GM19438 (cell line): ENCODE measurements around the gene MBNL2.

ENCODE experiments used
- ATAC-seq: cut with Tn5 transposase; IDR thresholded peaks from one replicate; pipeline ENCODE4 v1.9.1; 2021; ENCODE audit warnings: low read depth; ENCODE audit not compliant: unreplicated experiment

MBNL2 gene

DNA sequence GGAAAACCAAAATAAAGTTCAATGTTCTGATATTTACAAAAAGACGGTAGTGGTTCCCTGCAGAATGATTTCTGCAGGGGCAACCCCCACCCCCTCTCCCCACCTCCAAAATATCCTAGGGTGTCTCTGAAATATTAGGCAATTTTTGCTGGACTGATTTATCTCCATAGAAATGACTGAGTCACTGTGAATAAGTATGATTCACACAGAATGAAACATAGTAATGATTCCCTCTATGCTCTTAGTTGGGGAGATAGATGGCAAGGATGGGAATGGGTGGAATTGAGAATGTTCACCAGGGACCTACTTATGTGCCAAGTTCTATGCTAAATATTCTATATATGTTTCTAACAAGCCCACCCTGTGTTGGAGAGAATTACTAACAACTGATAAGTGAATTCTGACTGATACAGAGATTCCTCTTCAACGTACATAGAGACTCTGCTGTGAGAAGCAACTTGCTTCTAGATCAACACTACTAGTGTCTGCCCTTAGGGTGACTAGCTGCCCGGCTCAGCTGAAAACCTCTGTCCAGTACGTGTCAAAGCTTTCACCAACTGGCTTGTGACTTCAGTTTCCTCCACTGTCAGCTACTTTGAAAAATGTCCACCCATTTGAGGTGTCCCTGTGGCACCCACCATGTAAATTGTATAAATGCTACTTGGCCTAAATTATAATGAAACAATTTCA is 173.5 kb downstream of the MBNL2 start:
- no peak for ATAC-seq

DNA sequence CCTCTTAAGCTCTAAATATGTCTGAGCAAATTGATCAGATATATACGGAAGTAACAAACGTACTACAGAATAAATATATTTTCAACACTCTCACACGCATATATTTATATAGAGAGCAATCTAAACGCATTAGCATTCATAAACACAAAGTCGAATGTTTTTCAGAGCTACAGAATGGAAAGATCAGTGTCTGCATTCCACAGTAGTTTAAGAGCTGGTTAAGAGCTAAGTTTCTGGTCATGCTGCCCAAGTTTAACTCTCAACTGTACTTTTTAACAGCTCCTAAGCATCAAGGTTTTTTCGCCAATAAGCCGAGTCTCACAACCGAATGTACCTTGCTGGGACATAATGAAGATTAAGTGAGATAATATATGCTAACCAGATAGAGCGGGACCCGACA is 175.1 kb downstream of the MBNL2 start:
- no peak for ATAC-seq

- no peak for ATAC-seq
Measured at GRCh38 chr13:97401421-97401820, 179.3 kb downstream of the MBNL2 start.

DNA sequence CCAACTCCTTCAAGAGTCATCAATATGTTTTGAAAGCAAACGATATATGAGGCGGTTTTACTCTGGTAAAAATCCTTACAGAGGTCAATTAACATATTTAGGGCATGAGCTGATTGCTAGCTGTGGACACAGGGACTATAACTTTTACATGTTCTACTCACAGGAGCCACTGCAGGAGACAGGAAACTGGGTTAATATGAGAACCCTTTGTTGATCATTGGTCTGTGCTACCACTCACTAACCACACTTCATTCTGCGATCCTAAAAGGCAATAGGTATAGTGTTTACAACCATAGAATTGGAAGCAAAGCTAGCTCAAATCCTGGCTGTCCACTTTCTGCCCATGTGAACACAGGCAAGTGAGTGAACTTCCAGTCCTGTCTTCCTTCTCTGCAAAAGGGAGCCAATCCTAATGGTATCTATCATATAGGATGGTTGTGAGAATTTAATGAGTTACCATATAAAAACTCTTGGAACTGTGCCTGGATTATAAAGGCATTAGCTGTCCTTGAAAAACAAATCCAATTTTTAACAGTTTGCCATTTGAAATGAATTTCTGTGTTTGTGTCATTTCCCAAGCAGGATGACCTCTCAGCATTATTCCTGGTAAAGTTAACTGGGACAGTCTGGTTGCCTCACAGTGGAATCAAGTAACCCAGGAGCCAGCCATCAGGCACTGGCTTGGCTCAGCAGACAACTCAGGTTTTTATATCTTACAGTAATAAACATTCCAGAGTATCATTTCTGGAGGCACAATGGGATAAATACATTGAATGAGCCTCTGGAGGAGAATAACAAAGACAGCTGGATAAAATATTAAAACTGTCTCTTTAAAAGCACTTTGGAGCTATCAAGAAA is 182.0 kb downstream of the MBNL2 start:
- ATAC-seq, result peak; percentile 52

- no peak for ATAC-seq
Measured at GRCh38 chr13:97407540-97407939, 185.4 kb downstream of the MBNL2 start.

GRCh38 chr13:97408938-97409337 is 186.8 kb downstream of the MBNL2 start:
- no peak for ATAC-seq

GRCh38 chr13:97411984-97412383 is 189.9 kb downstream of the MBNL2 start:
- ATAC-seq, result no peak

DNA sequence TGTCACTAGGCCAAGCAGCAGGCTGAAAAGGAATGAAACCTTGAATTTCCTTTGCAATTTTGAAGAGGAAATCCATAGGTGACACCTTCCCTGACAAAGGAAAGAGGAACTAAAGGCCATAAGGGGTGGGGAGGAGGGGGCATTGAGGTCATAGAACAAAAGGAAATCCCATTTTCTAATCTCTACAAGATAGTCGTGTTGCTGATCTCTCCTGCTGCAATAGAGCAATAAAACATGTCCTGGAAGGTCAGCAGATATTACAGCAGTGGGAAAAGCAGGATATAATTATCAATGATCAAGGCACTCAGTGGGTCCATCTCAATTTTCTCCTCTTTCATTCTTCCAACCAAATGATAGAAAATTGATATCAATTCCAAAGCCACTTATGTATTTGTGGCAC is 191.6 kb downstream of the MBNL2 start:
- no peak for ATAC-seq

DNA sequence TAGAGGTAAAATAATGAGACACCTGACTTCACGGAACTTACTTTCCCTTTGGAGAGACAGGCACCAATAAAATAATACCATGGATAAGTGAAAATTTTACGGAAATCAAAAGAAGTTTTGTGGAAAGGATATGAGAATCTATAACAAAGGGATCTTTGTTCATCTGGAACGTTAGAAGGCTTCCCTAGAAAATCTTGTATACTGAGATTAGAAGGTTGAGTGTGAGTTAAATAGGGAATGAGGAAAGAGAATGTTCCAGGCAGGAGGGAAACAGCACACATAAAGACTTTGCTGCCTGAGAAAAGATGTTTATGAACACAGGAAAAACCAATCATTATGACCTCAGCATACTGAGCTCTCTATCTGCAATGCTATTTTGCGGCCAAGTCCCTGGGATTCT is 192.3 kb downstream of the MBNL2 start:
- no peak for ATAC-seq

GRCh38 chr13:97417698-97418097 is 195.6 kb downstream of the MBNL2 start:
- ATAC-seq, result no peak

DNA sequence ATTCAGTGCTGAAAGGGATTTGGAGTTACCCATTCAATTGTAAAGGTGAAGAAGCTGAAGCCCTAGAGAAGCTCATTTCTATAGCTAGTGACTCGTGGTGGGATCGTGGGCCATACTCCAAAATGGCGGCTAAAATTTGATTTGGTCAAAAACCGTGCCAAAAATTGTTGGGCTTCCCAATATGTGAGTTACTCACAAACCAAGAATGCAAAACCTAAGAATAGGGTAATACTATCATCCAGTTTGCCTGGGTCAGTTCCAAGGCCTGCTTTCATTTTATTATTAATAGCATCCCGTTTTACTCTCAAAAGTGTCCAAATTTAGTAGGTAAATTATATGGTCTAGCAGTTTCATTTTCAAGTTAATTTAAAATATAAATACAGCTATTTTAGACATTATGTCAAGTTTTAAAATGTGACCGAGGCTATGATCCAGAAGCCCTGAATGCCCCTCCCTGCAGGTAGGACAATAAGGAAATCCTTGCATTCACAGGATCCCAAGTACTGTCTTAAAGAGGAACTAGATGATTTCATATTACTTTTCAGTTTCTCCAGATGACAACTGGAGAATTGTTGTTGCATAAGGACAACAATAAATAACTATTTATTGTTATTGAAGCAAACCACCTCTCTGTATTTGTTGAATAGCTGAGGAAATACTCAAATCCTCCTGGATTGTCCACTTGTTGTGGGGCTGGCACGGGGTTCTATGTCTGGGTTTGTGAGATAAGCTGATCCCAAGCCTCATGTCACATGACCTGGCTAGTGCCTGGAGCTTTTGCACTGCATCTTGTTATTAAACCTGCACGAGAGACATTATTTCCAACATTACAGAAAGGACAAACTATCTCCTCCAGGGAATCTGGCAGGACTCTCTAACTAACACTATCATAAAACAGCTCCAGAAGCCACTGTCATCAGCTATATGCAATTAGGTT is 200.3 kb downstream of the MBNL2 start:
- ATAC-seq, result no peak

- no peak for ATAC-seq
Measured at GRCh38 chr13:97423300-97424045, 201.3 kb downstream of the MBNL2 start.

DNA sequence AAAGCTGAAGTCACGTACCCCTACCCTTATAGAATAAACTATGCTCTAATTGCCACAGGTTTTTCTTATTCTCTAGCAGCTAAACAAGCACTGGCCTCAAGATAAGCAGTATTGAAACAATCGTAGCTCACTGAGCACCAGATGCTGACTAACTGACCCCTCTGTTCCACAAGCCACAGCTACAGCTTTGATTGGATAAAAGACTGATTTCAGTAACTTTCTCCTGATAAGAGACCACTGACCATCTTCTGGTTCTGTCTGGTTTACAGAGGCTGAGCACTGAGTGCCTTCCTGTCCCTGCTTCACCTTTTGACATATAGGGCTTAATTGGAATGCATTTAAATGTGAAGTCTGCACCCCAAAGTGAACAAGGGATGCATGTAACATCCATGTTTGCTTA is 203.5 kb downstream of the MBNL2 start:
- ATAC-seq, result no peak

DNA sequence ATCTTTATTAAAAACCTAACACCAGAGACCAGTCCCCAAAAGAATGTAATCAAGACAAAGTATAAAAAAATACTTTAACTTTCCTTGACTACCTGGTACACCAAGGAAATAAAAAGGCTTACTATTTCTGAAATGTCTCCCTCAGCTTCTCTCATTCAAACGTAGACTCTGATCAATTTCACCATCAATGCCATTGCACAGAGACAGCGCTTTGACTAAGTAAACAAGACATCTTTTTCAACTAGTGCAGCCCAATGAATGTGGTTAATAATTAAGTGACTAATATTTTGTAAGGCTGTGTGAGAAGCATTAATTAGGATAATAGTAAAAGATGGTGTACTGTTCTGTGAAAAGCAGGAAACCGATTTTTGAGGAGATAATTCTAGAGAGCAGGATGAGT is 204.6 kb downstream of the MBNL2 start:
- no peak for ATAC-seq

DNA sequence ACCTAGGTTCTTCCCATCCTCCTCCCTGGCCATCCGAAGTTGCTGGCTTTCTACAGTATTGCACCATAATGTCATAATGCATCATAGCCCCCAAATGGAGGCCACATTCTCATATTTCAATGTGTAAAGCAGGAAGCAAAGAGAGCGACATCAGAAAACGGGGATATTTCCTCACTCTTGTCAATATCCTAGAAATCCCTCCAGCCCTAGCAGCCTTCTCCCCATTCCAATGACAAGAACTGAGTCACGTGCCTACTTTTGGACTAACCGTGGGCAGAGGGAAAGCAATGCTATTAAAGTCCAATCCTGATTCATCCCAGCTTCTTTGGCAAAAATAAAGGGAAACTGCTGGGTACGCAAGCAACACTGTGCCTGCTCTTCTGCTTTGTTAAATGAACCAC is 207.5 kb downstream of the MBNL2 start:
- ATAC-seq, result no peak

GRCh38 chr13:97430296-97430695 is 208.2 kb downstream of the MBNL2 start:
- no peak for ATAC-seq

GRCh38 chr13:97431171-97431764 is 209.1 kb downstream of the MBNL2 start:
- no peak for ATAC-seq

DNA sequence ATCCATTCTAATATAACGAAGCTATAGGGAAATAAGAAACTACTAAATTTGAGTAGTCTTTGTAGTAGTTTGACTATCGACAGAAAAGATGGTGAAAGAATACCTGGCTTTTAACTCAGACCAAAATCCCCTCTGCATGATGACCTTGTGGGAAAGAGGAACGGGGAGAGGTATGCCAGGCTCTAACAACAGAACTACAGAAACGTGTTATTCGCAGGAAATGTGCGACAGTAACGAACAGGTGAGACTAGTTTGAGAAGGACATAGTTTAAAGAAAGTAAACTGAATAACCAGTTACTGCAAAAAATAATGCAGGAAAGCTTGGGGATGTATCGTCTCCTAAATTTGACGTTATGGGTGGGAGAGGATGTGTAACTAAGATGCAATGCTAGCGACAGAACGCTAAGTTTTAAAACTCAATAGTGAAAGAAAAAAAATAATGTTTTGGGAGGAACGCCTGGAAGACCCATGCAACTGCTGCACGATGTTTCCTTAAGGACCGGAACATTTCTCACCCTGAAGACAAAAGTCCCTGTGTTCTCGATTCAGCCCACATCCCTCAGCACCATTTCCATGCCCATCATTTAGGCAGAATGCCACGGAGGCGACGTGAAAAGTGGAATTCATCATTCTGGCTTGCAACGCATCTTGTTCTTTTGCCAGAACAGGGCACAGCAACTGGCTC is 210.2 kb downstream of the MBNL2 start:
- no peak for ATAC-seq
